Glutamatergic neuron (in vitro differentiated cells): Measurements from ENCODE around the gene MAP10. TPM values are rescaled to one million over a fixed set of nuclear protein-coding genes. Genes with fewer than 3 reads are reported as not detected.

ENCODE experiments used
- DNase-seq: peaks from one replicate; pipeline ENCODE4 v3.0.0; 2022
- H3K27ac Mint-ChIP-seq: one replicate; pipeline ENCODE4 v1.8.0; 2020; ENCODE audit warnings: mild to moderate bottlenecking, mixed read lengths, inconsistent platforms; ENCODE audit not compliant: unreplicated experiment
- H3K27me3 Mint-ChIP-seq: one replicate; pipeline ENCODE4 v1.8.0; 2020; ENCODE audit warnings: mild to moderate bottlenecking, moderate library complexity, mixed read lengths, inconsistent platforms; ENCODE audit not compliant: unreplicated experiment
- H3K36me3 Mint-ChIP-seq: one replicate; pipeline ENCODE4 v1.8.0; 2020; ENCODE audit warnings: mild to moderate bottlenecking, mixed read lengths, inconsistent platforms; ENCODE audit not compliant: unreplicated experiment
- H3K4me1 Mint-ChIP-seq: one replicate; pipeline ENCODE4 v1.8.0; 2020; ENCODE audit warnings: mild to moderate bottlenecking, low read depth, mixed read lengths, inconsistent platforms; ENCODE audit not compliant: unreplicated experiment
- H3K4me3 Mint-ChIP-seq: one replicate; pipeline ENCODE4 v1.8.0; 2020; ENCODE audit warnings: mild to moderate bottlenecking, mixed read lengths, inconsistent platforms; ENCODE audit not compliant: unreplicated experiment
- H3K9me3 Mint-ChIP-seq: one replicate; pipeline ENCODE4 v1.8.0; 2020; ENCODE audit warnings: mild to moderate bottlenecking, moderate library complexity, mixed read lengths, inconsistent platforms; ENCODE audit not compliant: unreplicated experiment
- CTCF ChIP-seq: fragments of 200-600 bp; sonication (generic); IDR thresholded peaks from one replicate; pipeline ENCODE4 v1.5.0; 2021; ENCODE audit not compliant: partially characterized antibody, unreplicated experiment
- total RNA-seq: library from RNA; stranded (reverse); fragmentation: NEBNext Ultra II Directional; extraction: Animal tissue kit (Norgen Biotek cat#: 25700); gene quantifications from one replicate; pipeline ENCODE4 v1.2.1, GENCODE V29; 2021; ENCODE audit not compliant: unreplicated experiment

MAP10 gene
- total RNA-seq, 1 donor from 2014 or later = 3.6 TPM

GRCh38 chr1:232822530-232822929 lies 17.3 kb downstream of the MAP10 start:
- H3K4me3 Mint-ChIP-seq = no peak overlapping the region
- no peaks in the 10 kb centered on the region for H3K36me3 Mint-ChIP-seq
- H3K27me3 Mint-ChIP-seq = no peaks in the 10 kb centered on the region
- H3K27ac Mint-ChIP-seq = no peak overlapping the region
- TF ChIP-seq CTCF = no peak
- DNase-seq = no peak
- H3K9me3 Mint-ChIP-seq = no peaks in the 10 kb centered on the region
- H3K4me1 Mint-ChIP-seq = no peaks in the 10 kb centered on the region

- Mint-ChIP-seq H3K9me3 (peaks cover 2% of the 10 kb centered on the region), H3K4me3 (no peak overlapping the region), H3K27ac (no peak overlapping the region), H3K36me3 (no peaks in the 10 kb centered on the region), H3K27me3 (no peaks in the 10 kb centered on the region), H3K4me1 (no peaks in the 10 kb centered on the region)
- no peak for TF ChIP-seq CTCF
- no peak for DNase-seq
Measured at GRCh38 chr1:232826318-232826717, 21.1 kb downstream of the MAP10 start.

GRCh38 chr1:232830661-232831060 lies 25.4 kb downstream of the MAP10 start:
- Mint-ChIP-seq H3K4me1 (peaks cover 1% of the 10 kb centered on the region), H3K4me3 (no peak overlapping the region), H3K27me3 (no peaks in the 10 kb centered on the region), H3K36me3 (no peaks in the 10 kb centered on the region), H3K9me3 (peaks cover 4% of the 10 kb centered on the region), H3K27ac (no peak overlapping the region)
- TF ChIP-seq CTCF = no peak
- no peak for DNase-seq

GRCh38 chr1:232831895-232832294 lies 26.7 kb downstream of the MAP10 start:
- Mint-ChIP-seq H3K27ac (no peak overlapping the region), H3K36me3 (no peaks in the 10 kb centered on the region), H3K4me3 (no peak overlapping the region), H3K27me3 (no peaks in the 10 kb centered on the region), H3K4me1 (peaks cover 1% of the 10 kb centered on the region), H3K9me3 (peaks cover 4% of the 10 kb centered on the region)
- no peak for TF ChIP-seq CTCF
- no peak for DNase-seq

GRCh38 chr1:232834066-232834465 lies 28.9 kb downstream of the MAP10 start:
- peaks cover 1% of the 10 kb centered on the region for H3K4me1 Mint-ChIP-seq
- H3K9me3 Mint-ChIP-seq = peaks cover 2% of the 10 kb centered on the region
- no peak for TF ChIP-seq CTCF
- no peak overlapping the region for H3K27ac Mint-ChIP-seq
- DNase-seq = no peak
- H3K36me3 Mint-ChIP-seq = no peaks in the 10 kb centered on the region
- no peak overlapping the region for H3K4me3 Mint-ChIP-seq
- H3K27me3 Mint-ChIP-seq = no peaks in the 10 kb centered on the region
